ENCODE measurements around the gene ATG5.

DNA sequence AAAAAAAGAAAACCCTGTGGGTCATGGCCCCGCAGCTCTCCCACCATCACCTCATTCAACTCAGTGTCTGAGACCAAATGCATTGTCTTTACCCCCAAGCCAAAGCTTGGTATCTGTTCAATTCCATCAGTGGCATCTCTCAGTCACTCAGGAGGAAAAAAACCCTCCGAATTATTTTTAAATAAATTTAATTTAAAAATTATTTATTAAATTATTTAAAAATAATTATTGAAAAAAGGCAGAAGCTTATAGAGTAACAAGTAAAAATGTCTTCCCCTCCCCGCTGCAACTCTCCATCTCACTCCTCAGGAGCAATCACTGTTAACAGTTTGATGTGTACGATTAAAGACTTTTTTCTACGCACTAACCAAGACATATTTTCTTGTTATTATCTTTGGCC, 188.7 kb downstream of the ATG5 start:
- TF ChIP-seq POLR2A (IDR thresholded peaks at IDR 0.05; ENCODE audit: low read depth, low read length) (no peak), TAF1 (IDR thresholded peaks at IDR 0.05; ENCODE audit: borderline replicate concordance, low read depth, low read length) (no peak)

Measured in GM12892 (cell line).